ENCODE results near the gene CDS1.
A peak's percentile ranks its signal among the peaks of the same experiment; 100 is the strongest.
"Not testable (repeated sequence)": the region's sequence is repeated elsewhere in the genome, so short reads cannot be mapped to it uniquely, and the experiment has no call there.

The CDS1 gene

DNA sequence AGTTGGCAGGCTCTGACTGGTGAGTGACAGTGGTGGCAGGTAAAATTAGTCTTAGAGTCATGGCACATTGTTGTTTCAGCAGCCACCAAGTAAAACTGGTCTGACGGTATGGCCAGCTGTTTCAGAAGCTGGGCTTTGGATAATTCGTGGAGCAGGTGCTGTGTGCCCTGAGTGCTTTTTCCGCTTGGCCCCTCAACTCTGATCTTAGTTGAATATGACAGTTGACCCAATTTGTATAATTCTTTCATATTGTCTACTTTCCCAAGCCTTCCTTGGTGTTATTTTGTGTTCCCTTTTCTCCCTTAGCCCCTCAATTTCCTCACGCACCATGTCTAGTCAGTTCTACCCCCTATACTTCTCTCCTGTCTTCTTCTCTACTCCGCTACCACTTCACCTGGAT is 32.0 kb downstream of the CDS1 start:
- no peak for DNase-seq

- no peak for DNase-seq
Observed at GRCh38 chr4:84615355-84615754, 32.4 kb downstream of the CDS1 start.

DNA sequence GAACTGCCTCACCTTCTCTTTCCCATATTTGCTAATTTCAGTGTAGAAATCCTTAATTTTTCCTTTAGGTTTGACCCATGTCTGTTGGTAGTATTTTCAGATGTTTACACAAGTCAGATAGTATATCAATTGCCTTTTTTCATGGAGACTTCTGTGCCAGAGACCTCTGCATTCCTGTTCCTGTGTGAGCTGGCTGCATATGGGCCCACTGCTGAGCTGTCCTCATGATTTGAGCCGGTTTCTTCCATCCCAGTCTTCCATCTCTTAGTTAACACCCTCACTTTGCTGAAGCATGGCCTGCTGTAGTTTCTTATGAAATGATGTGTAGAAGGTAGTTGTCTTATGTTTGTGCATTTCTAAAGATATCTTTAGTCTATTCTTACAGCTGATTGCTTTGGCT is 40.0 kb downstream of the CDS1 start:
- no peak for DNase-seq

DNA sequence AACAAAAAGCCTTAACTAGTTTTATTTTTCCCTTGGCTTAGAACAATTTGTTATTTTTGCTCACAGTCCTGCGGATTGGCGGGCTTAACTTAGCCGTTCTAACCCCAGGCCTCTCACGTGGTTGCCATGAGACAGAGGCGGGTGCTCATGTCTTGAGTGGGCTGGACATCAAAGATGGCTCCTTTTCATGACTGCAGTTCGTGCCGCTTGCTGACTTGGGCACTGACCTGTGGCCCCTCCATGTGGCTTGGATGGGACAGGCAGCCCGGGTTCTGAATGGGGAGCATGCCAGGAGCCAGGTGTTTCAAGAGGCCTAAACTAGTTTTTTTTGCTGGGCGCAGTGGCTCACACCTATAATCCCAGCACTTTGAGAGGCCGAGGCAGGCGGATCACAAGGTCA is 40.7 kb downstream of the CDS1 start:
- DNase-seq, result no peak

GRCh38 chr4:84626673-84627072 is 43.7 kb downstream of the CDS1 start:
- DNase-seq, result no peak

GRCh38 chr4:84631573-84631972 is 48.6 kb downstream of the CDS1 start:
- no peak for DNase-seq

DNA sequence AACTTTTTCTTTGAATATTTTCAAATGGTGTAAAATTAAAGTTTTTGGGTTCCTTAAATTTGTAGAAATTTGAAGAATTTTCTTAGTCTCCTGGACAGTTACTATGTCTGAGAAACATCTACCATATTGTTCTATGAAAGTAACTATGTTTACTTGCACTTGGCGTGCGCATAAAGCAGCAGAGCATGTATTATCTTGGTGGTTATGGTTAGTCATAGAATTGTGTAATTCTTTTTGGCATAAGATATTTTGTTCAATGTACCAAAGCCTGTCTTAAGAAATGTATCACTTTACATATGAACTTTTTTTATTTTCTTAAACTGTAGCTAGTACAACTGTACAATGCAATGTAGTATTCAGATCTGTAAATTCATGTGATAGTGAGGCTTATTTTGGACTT is 49.2 kb downstream of the CDS1 start:
- DNase-seq, result peak; percentile 38

DNA sequence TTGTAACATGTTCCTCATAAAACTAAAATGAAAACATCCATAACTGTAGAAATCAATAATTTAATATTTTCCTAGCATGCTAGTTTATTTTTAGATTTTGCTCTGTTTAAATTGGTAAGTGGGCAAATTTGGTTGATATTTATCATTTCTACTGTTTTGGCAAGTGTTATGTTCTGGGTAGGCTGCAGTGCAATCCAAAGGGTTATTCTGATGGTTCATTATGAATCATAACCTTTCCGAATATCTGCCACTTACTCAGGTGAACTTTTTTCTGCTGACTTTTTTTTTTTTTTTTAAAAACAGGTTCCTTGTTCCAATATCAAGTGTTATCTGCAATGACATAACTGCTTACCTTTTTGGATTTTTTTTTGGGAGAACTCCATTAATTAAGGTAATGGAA is 52.0 kb downstream of the CDS1 start:
- no peak for DNase-seq

- no peak for DNase-seq
Observed at GRCh38 chr4:84638092-84638491, 55.2 kb downstream of the CDS1 start.

DNA sequence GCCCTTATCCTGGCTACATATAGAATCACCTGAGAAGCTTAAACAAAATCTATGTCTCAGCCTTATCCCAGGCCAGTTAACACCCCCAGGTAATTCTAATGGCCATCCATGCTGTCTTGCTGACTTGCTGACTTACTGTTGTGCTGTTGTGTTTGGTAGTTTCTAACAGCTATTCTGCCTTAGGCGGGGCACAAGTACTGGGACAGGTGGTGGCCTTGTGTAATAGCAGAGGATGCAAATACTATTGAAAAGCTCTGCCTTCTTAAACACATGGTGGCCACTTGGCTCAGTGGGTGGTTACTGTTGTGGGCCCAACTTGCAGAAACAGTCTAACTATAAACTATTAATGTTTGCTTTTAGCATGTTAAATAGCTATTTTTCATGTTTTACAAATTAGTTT is 56.2 kb downstream of the CDS1 start:
- DNase-seq, result no peak

GRCh38 chr4:84644087-84644486 is 61.2 kb downstream of the CDS1 start:
- no peak for DNase-seq

DNA sequence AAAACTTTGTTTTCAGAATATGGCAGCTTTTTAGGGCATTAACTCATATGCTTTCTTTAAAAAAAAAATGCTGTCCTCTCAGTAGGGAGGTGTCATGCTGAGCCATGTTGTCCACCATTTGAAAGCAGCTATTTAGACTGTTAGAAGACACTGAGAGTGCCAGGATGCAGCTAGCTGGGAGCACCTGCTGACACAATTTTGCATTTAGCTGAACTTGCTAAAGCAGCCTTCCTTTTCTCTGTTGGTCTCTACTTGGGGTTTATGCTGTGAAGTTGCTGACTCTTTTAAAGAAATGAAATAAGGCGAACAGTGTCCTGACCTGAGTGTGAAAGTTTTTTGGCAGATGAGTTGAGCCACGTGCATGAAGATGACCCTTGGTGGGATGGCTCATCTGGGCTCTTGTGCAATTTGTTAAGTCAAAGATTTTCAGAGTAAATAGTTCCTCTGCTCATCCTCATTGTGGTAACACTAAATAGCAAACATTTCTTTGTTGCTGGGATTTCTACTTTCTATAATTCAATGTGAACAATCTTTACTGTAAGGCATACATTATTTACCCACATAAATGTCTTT is 64.5 kb downstream of the CDS1 start:
- no peak for DNase-seq

DNA sequence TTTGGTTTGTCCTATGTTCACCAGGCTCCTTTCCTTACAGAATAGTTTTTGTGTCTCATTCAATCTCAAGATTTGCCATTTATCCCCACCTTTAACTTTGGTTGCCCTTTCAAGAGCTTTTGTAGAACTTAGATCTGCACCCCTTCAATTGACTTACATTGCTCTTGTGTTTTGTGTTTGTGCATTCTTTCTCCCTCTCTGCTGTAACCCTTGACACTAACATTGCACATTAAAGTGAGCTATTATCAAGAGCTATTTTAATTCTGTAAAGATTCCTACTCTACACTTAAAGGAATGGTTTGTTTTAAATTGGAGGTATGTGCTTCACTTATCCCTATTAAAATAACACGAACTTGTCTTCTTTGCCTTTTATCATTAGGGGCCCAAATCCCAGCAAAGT is 65.3 kb downstream of the CDS1 start:
- no peak for DNase-seq

GRCh38 chr4:84648863-84649647 is 66.1 kb downstream of the CDS1 start:
- no peak for DNase-seq

DNA sequence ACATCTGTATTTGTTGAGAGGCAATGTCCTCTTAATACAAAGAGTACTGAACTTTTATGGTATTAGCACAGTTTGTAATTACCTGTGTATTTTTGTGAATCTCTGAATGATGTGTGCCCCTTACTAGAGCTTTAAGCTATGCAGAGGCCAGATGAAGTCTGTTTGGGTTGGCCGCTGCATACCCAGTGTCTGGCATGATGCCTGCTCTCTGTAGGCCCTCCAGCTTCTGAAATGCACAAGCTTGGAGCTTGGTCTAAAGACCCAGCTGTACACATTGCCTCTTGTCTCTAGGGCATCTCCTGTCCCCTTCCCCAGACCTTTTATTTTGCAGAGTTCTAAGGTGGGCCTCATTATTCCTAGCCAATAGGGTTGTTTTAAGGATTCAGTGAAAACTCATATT is 68.6 kb downstream of the CDS1 start:
- no peak for DNase-seq

DNA sequence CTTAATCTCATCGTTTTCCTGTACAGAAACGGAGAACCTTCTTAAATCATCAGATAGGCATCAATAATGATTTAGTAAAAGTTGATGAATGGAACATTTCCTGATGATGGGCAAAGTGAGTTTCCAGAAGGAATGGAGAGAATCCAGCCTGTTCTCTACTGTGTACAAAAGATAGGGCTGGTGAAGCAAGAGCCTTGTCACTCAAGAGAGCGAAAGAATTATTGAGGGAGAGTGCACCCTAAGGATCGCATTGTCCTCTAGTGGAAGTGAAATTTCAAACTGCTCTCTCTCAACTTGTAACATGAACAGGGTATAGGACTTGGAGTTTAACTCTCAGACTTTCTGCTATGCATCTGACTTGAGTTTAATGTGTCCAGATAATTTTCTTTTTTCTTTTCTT is 69.6 kb downstream of the CDS1 start:
- no peak for DNase-seq

DNA sequence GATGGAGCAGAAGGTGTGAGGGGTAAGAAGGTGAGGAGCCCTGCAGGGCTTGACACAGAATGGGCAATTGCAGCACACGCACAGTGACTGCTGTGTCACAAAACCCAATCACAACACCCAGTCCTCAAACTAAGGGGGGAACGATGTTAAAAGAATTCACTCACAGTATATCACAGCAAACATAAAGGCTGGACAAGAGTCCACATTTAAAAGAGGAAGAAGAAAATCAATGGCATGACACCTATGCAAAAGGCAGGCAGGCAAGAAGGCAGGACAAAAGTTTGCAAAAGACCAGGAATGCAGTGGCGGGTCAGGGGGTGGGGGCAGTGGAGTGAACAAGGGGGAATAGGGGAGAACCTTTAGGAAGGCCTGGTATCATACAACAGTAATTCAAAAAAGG is 77.7 kb downstream of the CDS1 start:
- DNase-seq, result no peak

DNA sequence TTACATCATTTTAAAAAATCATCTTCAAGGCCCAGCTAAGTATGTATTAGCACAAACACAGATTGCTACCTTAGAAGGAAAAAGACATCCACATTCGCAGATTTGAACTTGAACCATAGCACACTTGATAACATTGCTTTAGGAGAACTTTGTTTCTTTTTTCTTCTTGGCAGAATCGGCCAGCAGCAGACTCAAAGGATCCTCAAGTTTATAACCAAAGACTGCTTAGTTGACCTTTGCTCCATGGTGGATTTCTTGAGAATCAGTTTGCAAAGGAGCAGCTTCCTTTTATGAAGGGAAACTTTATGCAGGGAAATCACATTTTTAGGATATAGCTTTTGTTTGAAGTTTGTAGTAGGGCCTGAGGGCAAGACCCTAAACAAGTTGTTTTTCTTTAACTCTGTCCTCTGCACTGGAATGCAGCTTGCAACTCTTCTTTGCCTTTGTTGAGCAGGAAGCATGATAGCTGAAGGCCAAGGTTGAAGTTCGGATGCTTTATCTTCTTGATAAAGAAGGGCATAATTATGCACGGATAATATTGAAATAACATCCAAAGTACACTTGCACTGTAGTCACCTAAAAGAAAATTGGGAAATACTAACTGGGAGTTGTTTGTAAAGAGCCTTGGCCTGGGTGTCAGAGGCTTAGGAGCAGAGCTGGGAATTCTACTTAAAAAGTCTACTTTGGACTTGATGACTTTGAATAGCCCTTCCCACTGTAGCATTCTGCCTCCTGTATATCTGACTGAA is 78.4 kb downstream of the CDS1 start:
- no peak for DNase-seq

DNA sequence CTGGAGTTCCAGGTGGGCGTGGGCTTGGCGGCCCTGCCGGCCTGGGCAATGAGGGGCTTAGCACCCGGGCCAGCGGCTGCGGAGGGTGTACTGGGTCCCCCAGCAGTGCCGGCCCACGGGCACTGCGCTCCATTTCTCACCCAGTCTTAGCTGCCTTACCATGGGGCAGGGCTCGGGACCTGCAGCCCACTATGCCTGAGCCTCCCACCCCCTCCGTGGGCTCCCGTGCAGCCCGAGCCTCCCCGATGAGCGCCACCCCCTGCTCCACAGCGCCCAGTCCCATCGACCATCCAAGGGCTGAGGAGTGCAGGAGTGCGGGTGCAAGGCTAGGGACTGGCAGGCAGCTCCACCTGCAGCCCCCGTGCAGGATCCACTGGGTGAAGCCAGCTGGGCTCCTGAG is 81.8 kb downstream of the CDS1 start:
- DNase-seq, result not testable (repeated sequence)

DNA sequence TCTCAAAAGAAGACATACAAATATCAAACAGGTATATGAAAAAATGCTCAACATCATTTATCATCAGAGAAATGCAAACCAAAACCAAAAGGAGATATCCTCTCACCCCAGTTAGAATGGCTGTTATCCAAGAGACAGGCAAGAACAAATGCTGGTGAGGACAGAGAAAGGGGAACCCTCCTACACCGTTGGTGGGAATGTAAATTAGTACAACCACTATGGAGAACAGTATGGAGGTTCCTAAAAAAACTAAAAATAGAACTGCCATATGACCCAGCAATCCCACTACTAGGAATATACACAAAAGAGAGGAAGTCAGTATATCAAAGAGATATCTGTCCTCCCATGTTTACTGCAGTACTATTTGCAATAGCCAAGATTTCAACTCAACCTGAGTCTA is 83.5 kb downstream of the CDS1 start:
- DNase-seq, result no peak

DNA sequence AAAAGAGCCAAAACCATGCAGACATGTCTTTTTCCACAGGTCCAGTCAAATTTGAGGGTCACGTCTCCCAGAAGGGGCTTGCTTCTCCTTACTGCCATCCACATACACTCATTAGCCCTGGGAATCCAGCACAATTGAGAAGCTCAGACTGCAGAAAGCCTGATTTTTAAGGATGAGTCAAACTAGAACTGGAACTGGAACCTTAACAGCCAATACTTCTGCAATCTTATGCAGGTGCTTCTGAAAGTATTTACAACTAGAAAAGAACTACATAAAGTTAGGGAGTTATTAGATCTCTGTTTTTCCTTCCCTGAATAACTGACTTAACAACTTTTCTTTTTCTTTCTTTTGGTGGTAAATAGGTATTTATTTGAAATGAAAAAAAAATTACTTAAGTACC is 86.3 kb downstream of the CDS1 start:
- no peak for DNase-seq

DNA sequence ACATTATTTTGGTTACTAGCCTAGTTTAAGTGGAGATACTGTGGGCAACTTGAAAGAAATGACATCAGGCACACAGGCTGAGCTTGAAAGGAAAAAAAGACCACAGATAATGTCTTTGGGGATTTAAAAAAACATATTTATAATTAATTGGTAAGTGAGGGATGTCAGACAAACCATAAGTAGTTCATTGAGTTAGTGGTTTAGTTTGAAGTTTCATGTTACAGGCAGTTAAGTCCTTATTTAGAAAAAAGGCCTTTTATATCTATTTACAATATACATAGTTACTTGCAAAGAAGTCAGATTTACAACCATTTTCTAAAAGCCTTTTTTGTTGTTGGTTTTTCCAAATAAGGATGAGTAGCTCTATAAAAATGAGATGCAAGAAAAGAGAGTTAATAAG is 89.2 kb downstream of the CDS1 start:
- DNase-seq, result peak; percentile 18

DNA sequence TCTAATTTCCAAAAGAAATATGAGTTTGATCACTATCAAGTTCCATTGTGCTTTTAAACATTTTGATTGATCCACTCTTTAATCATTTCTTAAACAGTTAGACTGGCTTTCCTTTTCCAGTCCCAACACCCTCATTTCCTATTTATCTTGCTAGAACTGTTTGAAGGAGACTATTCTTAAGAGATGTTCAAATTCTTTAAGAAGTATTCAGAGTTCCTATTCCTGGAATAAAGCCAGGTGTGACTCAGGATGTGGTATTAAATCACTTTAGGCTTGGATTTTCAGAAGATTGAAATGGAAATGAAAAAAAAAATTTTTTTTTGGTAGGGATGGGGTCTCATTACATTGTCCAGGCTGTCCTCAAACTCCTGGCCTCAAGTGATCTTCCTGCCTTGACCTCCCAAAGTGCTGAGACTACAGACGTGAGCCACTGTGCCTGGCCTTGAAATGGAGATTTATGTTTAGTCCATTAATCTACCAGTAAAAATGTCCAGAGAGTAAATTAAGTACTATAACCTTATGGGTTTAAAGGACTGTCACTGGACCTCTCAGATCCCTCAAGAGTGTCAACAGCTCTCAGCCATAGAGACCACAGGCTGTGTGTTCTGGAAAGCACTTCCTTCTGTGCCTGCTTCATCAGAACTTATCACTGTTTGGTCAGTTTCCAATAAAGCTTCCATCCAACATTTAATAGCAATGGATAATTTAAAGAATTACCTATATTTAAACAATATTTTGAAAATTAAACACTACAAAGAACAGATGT is 90.7 kb downstream of the CDS1 start:
- DNase-seq, result peak; percentile 93

GRCh38 chr4:84677093-84677492 is 94.2 kb downstream of the CDS1 start:
- no peak for DNase-seq
